Measurements from ENCODE around the gene MOV10.

The MOV10 gene

DNA sequence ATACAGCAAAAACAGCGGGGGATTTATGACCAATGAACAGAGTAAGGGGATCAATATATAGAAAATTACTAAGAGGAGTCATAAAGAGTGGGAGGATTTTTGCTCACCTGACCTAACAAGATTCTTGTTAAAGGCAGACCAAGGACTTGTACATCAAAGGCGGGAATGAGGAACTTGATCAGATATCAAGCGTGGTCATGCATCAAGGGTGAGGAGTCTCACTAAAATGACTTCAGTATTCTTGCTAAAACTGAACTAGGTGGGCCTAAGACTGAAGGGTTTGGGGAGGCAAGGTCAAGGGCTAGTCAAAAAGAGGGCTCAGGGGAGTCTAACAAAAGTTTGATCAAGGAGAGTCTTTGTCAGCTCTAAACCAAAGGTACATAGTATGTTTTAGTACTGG, 2.1 kb downstream of the MOV10 start:
- peaks cover 13% of the 10 kb centered on the region; the same call in 1 of the 2 replicates for H3F3A ChIP-seq (ENCODE audit: insufficient read depth, low read length)
- H3K9me3 ChIP-seq (replicated peaks; ENCODE audit: insufficient read depth, low read length), result no peaks in the 10 kb centered on the region
- H3K4me1 ChIP-seq (ENCODE audit: low read length), result no peaks in the 10 kb centered on the region
- no peak overlapping the region for H3K4me3 ChIP-seq (ENCODE audit: low read length)
- no peaks in the 10 kb centered on the region for H3K27me3 ChIP-seq (replicated peaks; ENCODE audit: insufficient read depth, low read length)
- no peak overlapping the region for H3K4me2 ChIP-seq (ENCODE audit: low read depth, low read length)
- no peaks in the 10 kb centered on the region for H3K9me2 ChIP-seq (replicated peaks; ENCODE audit: insufficient read depth, low read length)
- no peak for DNase-seq
- H3K36me3 ChIP-seq (replicated peaks; ENCODE audit: insufficient read depth, low read length), result no peaks in the 10 kb centered on the region
- H4K20me1 ChIP-seq (ENCODE audit: insufficient read depth, low read length), result no peaks in the 10 kb centered on the region
- no peak overlapping the region for H3K9ac ChIP-seq (ENCODE audit: low read length)
- no peak overlapping the region for H3K27ac ChIP-seq (ENCODE audit: low read length)
- TF ChIP-seq EZH2 (optimal IDR thresholded peaks at IDR 0.05; ENCODE audit: low read depth, low read length), result no peak
- no peak for TF ChIP-seq CTCF (IDR thresholded peaks at IDR 0.05; ENCODE audit: low read length)
- TF ChIP-seq EZH2phosphoT487 (IDR thresholded peaks at IDR 0.05; ENCODE audit: low read length), result no peak
- no peaks in the 10 kb centered on the region for H3K79me2 ChIP-seq (ENCODE audit: low read length)
- no peak overlapping the region for H2AFZ ChIP-seq (ENCODE audit: low read length)

GRCh38 chr1:112677501-112677900, 3.0 kb downstream of the MOV10 start:
- no peaks in the 10 kb centered on the region for H4K20me1 ChIP-seq (ENCODE audit: insufficient read depth, low read length)
- peaks cover 13% of the 10 kb centered on the region; the same call in 1 of the 2 replicates for H3F3A ChIP-seq (ENCODE audit: insufficient read depth, low read length)
- no peak for DNase-seq
- no peaks in the 10 kb centered on the region for H3K9me2 ChIP-seq (replicated peaks; ENCODE audit: insufficient read depth, low read length)
- no peak overlapping the region for H3K9ac ChIP-seq (ENCODE audit: low read length)
- no peak overlapping the region for H3K4me3 ChIP-seq (ENCODE audit: low read length)
- TF ChIP-seq CTCF (IDR thresholded peaks at IDR 0.05; ENCODE audit: low read length) (no peak), EZH2 (optimal IDR thresholded peaks at IDR 0.05; ENCODE audit: low read depth, low read length) (no peak), EZH2phosphoT487 (IDR thresholded peaks at IDR 0.05; ENCODE audit: low read length) (no peak)
- no peak overlapping the region for H3K27ac ChIP-seq (ENCODE audit: low read length)
- no peak overlapping the region for H2AFZ ChIP-seq (ENCODE audit: low read length)
- H3K36me3 ChIP-seq (replicated peaks; ENCODE audit: insufficient read depth, low read length), result no peaks in the 10 kb centered on the region
- H3K4me1 ChIP-seq (ENCODE audit: low read length), result no peaks in the 10 kb centered on the region
- H3K79me2 ChIP-seq (ENCODE audit: low read length), result no peaks in the 10 kb centered on the region
- no peaks in the 10 kb centered on the region for H3K27me3 ChIP-seq (replicated peaks; ENCODE audit: insufficient read depth, low read length)
- H3K4me2 ChIP-seq (ENCODE audit: low read depth, low read length), result no peak overlapping the region
- no peaks in the 10 kb centered on the region for H3K9me3 ChIP-seq (replicated peaks; ENCODE audit: insufficient read depth, low read length)

DNA sequence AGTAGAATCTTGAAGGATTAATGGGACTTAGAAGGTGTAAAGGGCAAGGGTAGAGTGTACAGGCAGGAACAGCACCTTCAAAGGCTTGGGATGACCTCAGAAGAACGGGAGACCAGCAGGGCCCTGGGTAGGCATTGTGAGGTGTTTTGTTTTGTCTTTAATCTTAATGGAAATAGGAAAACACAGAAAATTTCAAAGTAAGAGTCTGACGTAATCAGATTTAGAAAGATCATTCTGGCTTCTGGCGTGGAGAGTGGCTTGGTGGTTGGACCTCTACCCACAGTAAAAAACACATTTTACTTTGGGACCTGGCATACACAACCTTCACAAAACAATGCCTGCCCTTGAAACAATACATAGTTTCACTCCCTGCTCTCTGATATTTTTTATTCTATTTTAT, 4.1 kb downstream of the MOV10 start:
- Histone ChIP-seq H3K4me3 (ENCODE audit: low read length) (no peak overlapping the region), H3F3A (ENCODE audit: insufficient read depth, low read length) (peaks cover 5% of the 10 kb centered on the region; the same call in 1 of the 2 replicates), H3K79me2 (ENCODE audit: low read length) (no peaks in the 10 kb centered on the region), H4K20me1 (ENCODE audit: insufficient read depth, low read length) (no peaks in the 10 kb centered on the region), H3K4me1 (ENCODE audit: low read length) (no peaks in the 10 kb centered on the region), H3K27me3 (replicated peaks; ENCODE audit: insufficient read depth, low read length) (no peaks in the 10 kb centered on the region), H3K36me3 (replicated peaks; ENCODE audit: insufficient read depth, low read length) (no peaks in the 10 kb centered on the region), H3K9ac (ENCODE audit: low read length) (no peak overlapping the region), H3K4me2 (ENCODE audit: low read depth, low read length) (no peak overlapping the region), H3K9me3 (replicated peaks; ENCODE audit: insufficient read depth, low read length) (no peaks in the 10 kb centered on the region), H2AFZ (ENCODE audit: low read length) (no peak overlapping the region), H3K27ac (ENCODE audit: low read length) (no peak overlapping the region), H3K9me2 (replicated peaks; ENCODE audit: insufficient read depth, low read length) (no peaks in the 10 kb centered on the region)
- no peak for DNase-seq
- TF ChIP-seq EZH2phosphoT487 (IDR thresholded peaks at IDR 0.05; ENCODE audit: low read length) (no peak), CTCF (IDR thresholded peaks at IDR 0.05; ENCODE audit: low read length) (no peak)
